ENCODE results near the gene NASP. TPM values are rescaled to one million over a fixed set of nuclear protein-coding genes. Genes with fewer than 3 reads are reported as not detected.

The NASP gene
- total RNA-seq, 2 experiments from 2014 or later = 210 to 373 TPM

DNA sequence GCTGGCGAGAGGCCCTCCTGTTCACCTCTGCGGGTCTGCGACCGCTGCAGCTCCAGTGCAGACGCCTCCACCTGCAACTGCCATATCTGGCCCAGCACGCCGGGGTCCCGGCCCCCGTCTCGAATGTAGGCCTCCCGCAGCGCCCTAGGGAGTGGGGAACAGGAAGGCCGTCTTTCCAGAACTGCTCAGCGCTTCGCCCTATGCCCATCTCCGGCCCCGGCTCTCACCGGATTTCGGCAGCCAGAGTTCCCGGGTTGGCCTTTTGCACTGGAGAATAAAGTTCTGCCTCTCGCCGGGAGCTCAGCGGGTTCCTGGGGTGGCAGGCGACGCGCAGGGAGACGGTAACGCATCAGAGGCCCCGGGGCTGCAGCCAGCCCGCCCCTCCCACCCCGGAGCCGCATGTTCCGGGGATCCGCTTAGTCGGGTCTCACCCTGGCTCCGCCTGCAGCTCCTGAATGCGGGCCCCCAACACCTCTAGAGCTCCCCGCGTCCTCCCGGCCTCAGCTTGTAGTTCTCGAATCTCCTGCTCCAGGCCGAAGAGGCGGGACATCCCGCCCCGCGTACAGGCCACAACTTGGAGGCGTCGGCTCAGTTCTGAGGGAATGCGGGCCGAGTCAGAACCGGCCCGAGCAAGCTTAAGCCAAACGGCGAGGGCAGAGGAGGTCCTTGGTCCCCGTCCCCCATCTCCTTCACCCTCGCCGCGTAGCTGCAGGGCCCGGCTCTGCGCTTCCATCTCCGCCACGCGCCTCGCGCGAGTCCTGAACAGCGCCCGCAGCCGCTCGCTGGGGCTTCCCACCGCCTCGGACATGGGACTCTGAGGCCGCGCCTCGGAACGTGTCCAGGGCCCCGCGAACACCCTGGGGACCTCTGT lies 38.9 kb downstream of the NASP start:
- no peaks in the 10 kb centered on the region for H3K79me2 ChIP-seq (ENCODE audit: insufficient read depth, low read depth, low read length)
- H3K4me3 ChIP-seq (ENCODE audit: low read depth, low read length, poor library complexity, severe bottlenecking) = no peak overlapping the region
- no peak overlapping the region for H2AFZ ChIP-seq (ENCODE audit: low read length)
- H3K4me1 ChIP-seq (ENCODE audit: insufficient read depth, low read length, poor library complexity, severe bottlenecking) = no peaks in the 10 kb centered on the region
- ChIA-PET POLR2A (interaction anchor here (0.7 kb wide), 1 partner anchor 126 kb away, joined by 3 read pairs; no protein-coding TSS in a partner anchor), CTCF (ENCODE audit: unreplicated experiment) (no interaction called here)
- H3K27ac ChIP-seq (ENCODE audit: low read depth, low read length, poor library complexity, severe bottlenecking) = no peak overlapping the region
- intact Hi-C loops (cut with micrococcal nuclease; ENCODE audit: unreplicated experiment) = no loop called here
- no peak overlapping the region for H3K4me2 ChIP-seq (ENCODE audit: low read length)
- H3K9me3 ChIP-seq (ENCODE audit: low read length) = no peaks in the 10 kb centered on the region
- H4K20me1 ChIP-seq (ENCODE audit: insufficient read depth, low read length) = no peaks in the 10 kb centered on the region
- DNase-seq (ENCODE audit: low spot score) = no peak
- peaks cover 64% of the 10 kb centered on the region for H3K36me3 ChIP-seq (ENCODE audit: insufficient read depth, low read length)
- TF ChIP-seq EZH2phosphoT487 (IDR thresholded peaks at IDR 0.05; ENCODE audit: borderline replicate concordance, low read depth, low read length) (no peak), CTCF (conservative IDR thresholded peaks at IDR 0.05; ENCODE audit: low read length) (no peak)
- BruUV-seq (replicated peaks) = no TSS peak
- H3K9me2 ChIP-seq (ENCODE audit: insufficient read depth, low read length) = no peaks in the 10 kb centered on the region

DNA sequence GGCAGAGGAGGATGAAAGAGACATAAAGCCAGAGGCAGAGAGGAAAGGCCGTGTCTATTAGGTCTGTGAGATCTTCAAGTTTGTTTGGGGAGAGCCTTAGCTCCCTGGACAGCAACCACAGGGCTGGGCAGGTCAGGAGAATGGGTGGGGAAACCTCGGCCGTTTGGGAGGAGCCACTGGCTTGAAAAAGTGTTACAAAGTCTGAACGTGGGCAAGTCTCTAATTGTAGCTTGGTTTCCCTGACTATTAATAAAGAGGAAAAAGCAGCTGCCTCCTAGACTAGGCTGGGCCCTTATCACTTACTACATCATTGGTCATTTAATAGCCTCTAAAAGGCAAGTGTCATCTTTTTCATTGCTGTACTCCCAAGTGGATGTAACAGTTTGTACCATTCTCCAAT lies 40.1 kb downstream of the NASP start, which contains the start of gene CCDC17:
TSS of gene CCDC17 (minus strand) at position 83 of the 400 bp plus-strand sequence. CDS start 145 bp downstream, outside the sequence.
- Histone ChIP-seq H3K27ac (ENCODE audit: low read depth, low read length, poor library complexity, severe bottlenecking) (no peak within 1 kb of the TSS), H3K36me3 (ENCODE audit: insufficient read depth, low read length) (peaks cover 64% of the 10 kb centered on the region), H2AFZ (ENCODE audit: low read length) (no peak within 1 kb of the TSS), H3K4me3 (ENCODE audit: low read depth, low read length, poor library complexity, severe bottlenecking) (no peak within 1 kb of the TSS), H3K9me2 (ENCODE audit: insufficient read depth, low read length) (no peaks in the 10 kb centered on the region), H3K4me2 (ENCODE audit: low read length) (no peak within 1 kb of the TSS), H3K4me1 (ENCODE audit: insufficient read depth, low read length, poor library complexity, severe bottlenecking) (no peaks in the 10 kb centered on the region), H3K79me2 (ENCODE audit: insufficient read depth, low read depth, low read length) (no peaks in the 10 kb centered on the region), H3K9me3 (ENCODE audit: low read length) (no peaks in the 10 kb centered on the region), H4K20me1 (ENCODE audit: insufficient read depth, low read length) (no peaks in the 10 kb centered on the region)
- CTCF ChIA-PET (ENCODE audit: unreplicated experiment) = no interaction called here
- no peak for DNase-seq (ENCODE audit: low spot score)
- intact Hi-C loops (cut with micrococcal nuclease; ENCODE audit: unreplicated experiment) = no loop called here
- BruUV-seq (replicated peaks) = no TSS peak
- POLR2A ChIA-PET = interaction anchor here (1.2 kb wide), 1 partner anchor 14 kb away, joined by 4 read pairs; no protein-coding TSS in a partner anchor
- TF ChIP-seq EZH2phosphoT487 (IDR thresholded peaks at IDR 0.05; ENCODE audit: borderline replicate concordance, low read depth, low read length) (no peak), CTCF (conservative IDR thresholded peaks at IDR 0.05; ENCODE audit: low read length) (no peak)

DNA sequence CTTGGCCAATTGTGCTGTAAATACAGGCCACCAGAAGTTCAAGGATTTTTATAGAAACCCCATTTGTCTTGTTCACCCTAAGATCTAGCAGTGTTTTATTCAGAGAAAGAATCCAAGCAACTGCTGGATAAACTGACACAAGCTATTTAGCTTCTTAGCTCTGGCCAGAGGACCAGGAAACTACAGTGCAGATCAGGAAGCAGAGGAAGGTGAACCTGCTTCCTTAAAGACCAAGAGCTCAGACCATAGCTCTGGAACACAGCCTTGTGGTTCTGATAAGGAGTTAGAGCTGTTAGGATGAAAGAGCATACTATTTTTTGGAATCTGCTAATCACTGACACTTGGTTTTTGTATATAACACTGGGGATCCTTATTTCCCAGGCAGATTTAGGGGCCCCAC lies 45.2 kb downstream of the NASP start:
- Histone ChIP-seq H2AFZ (ENCODE audit: low read length) (no peak overlapping the region), H3K79me2 (ENCODE audit: insufficient read depth, low read depth, low read length) (no peaks in the 10 kb centered on the region), H3K9me3 (ENCODE audit: low read length) (no peaks in the 10 kb centered on the region), H3K4me3 (ENCODE audit: low read depth, low read length, poor library complexity, severe bottlenecking) (no peak overlapping the region), H3K36me3 (ENCODE audit: insufficient read depth, low read length) (peaks cover 83% of the 10 kb centered on the region), H3K4me1 (ENCODE audit: insufficient read depth, low read length, poor library complexity, severe bottlenecking) (no peaks in the 10 kb centered on the region), H3K4me2 (ENCODE audit: low read length) (no peak overlapping the region), H3K9me2 (ENCODE audit: insufficient read depth, low read length) (no peaks in the 10 kb centered on the region), H4K20me1 (ENCODE audit: insufficient read depth, low read length) (no peaks in the 10 kb centered on the region), H3K27ac (ENCODE audit: low read depth, low read length, poor library complexity, severe bottlenecking) (no peak overlapping the region)
- ChIA-PET CTCF (ENCODE audit: unreplicated experiment) (no interaction called here), POLR2A (interaction anchor here (0.6 to 1.4 kb wide), 6 partner anchors 8 to 285 kb away, joined by 3 to 5 read pairs (median 3); no protein-coding TSS in a partner anchor)
- no peak for DNase-seq (ENCODE audit: low spot score)
- TF ChIP-seq EZH2phosphoT487 (IDR thresholded peaks at IDR 0.05; ENCODE audit: borderline replicate concordance, low read depth, low read length) (no peak), CTCF (conservative IDR thresholded peaks at IDR 0.05; ENCODE audit: low read length) (no peak)
- intact Hi-C loops (cut with micrococcal nuclease; ENCODE audit: unreplicated experiment) = no loop called here
- BruUV-seq (replicated peaks) = no TSS peak

Data from OCI-LY7 (cell line).